Measurements from ENCODE around the gene LYZL4.

Gene LYZL4

GRCh38 chr3:42410370-42411131 lies at the start of gene LYZL4:
TSS of gene LYZL4 (minus strand) at chr3:42410610. CDS start at chr3:42407251, 3,359 bp downstream.
- DNase-seq (ENCODE audit: low read depth, low spot score): no peak

GRCh38 chr3:42459151-42459550 lies 48.7 kb upstream of the LYZL4 start:
- no peak for DNase-seq (ENCODE audit: low read depth, low spot score)

GRCh38 chr3:42456211-42456610 lies 45.8 kb upstream of the LYZL4 start:
- DNase-seq (ENCODE audit: low read depth, low spot score): no peak

GRCh38 chr3:42451546-42452230 lies 41.3 kb upstream of the LYZL4 start:
- no peak for DNase-seq (ENCODE audit: low read depth, low spot score)

GRCh38 chr3:42451116-42451515 lies 40.7 kb upstream of the LYZL4 start:
- DNase-seq (ENCODE audit: low read depth, low spot score): no peak

- DNase-seq (ENCODE audit: low read depth, low spot score): no peak
These were observed 40.2 kb upstream of the LYZL4 start for GRCh38 chr3:42450567-42450966.

GRCh38 chr3:42447481-42447880 lies 37.1 kb upstream of the LYZL4 start:
- DNase-seq (ENCODE audit: low read depth, low spot score): no peak

GRCh38 chr3:42446111-42447050 lies 36.0 kb upstream of the LYZL4 start:
- DNase-seq (ENCODE audit: low read depth, low spot score): no peak

- DNase-seq (ENCODE audit: low read depth, low spot score): peak; percentile 90
These were observed 33.5 kb upstream of the LYZL4 start for GRCh38 chr3:42443819-42444436.

GRCh38 chr3:42443292-42443691 lies 32.9 kb upstream of the LYZL4 start:
- no peak for DNase-seq (ENCODE audit: low read depth, low spot score)

GRCh38 chr3:42442640-42443039 lies 32.2 kb upstream of the LYZL4 start:
- DNase-seq (ENCODE audit: low read depth, low spot score): no peak

GRCh38 chr3:42441791-42442190 lies 31.4 kb upstream of the LYZL4 start:
- DNase-seq (ENCODE audit: low read depth, low spot score): no peak

GRCh38 chr3:42440924-42441323 lies 30.5 kb upstream of the LYZL4 start:
- no peak for DNase-seq (ENCODE audit: low read depth, low spot score)

GRCh38 chr3:42439261-42440115 lies 29.1 kb upstream of the LYZL4 start:
- DNase-seq (ENCODE audit: low read depth, low spot score): no peak

GRCh38 chr3:42438758-42439157 lies 28.3 kb upstream of the LYZL4 start:
- no peak for DNase-seq (ENCODE audit: low read depth, low spot score)

GRCh38 chr3:42438193-42438592 lies 27.8 kb upstream of the LYZL4 start:
- no peak for DNase-seq (ENCODE audit: low read depth, low spot score)

- no peak for DNase-seq (ENCODE audit: low read depth, low spot score)
These were observed 24.5 kb upstream of the LYZL4 start for GRCh38 chr3:42434777-42435380.

GRCh38 chr3:42432485-42432884 lies 22.1 kb upstream of the LYZL4 start:
- no peak for DNase-seq (ENCODE audit: low read depth, low spot score)

GRCh38 chr3:42430781-42431532 lies 20.5 kb upstream of the LYZL4 start:
- no peak for DNase-seq (ENCODE audit: low read depth, low spot score)

GRCh38 chr3:42428830-42429229 lies 18.4 kb upstream of the LYZL4 start:
- DNase-seq (ENCODE audit: low read depth, low spot score): no peak
